ENCODE results near the gene KCNK5. TPM values are rescaled to one million over a fixed set of nuclear protein-coding genes. Genes with fewer than 3 reads are reported as not detected.

The KCNK5 gene
- polyA plus RNA-seq, 3 donors = 8.9 to 12.7 (median 10.7) TPM

DNA sequence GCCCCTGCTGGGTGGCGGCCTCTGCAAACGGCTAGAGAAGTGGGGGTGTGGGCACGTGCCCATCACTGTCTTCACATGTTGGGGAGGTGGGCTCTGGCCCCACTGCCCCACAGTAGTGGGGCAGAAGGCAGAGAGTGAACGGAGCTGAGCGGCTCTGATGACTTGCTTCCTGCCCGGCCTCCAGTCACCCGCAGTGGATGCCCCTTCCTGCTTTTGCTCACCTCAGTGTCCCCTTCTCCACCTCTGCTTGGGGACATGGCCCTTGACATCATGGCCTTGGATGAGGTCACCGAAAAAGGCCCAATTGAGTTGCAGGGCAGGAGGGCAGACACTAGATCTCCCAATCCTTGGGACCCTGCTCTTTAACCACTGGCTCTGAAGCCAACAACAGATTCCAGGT lies 40.1 kb downstream of the KCNK5 start:
- DNase-seq (ENCODE audit: extremely low read depth in 1 of 11, low read depth in 9 of 11, low spot score in 4 of 11) = no peak

DNA sequence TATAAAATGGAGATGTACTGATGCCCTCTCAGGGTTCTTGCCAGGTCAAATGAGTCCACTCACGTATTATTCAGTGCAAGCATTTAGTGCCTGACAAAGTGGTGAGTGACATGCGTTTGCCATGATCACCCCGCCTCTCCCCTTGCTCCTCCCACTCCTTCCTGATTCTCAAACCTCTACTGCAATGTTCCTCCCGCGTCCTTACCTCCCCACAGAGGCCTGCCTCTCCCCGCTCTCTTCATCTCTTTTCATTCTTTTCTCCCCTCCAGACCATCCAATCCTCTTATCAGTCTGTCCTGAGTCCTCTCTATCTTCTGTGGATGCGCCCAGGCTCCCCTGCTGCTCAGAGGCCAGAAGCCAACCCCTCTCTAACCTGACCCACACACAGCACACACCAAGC lies 40.7 kb downstream of the KCNK5 start:
- no peak for DNase-seq (ENCODE audit: extremely low read depth in 1 of 11, low read depth in 9 of 11, low spot score in 4 of 11)

DNA sequence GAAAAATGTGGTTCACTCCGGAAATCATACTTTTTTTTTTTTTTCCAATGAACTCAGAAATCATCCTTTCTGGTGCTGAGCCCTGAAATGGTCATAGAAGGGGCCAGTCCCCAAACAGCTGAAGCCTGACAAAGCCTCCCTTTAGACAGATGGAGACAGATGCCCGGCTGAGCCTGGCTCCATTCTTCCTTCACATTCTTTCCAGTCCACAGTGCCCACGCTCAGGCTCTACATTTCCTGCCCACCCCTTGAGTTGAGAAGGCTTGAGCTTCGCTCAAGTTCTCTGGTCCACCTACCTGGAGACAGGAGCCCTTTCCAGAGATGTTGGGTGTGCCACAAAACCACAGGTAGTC lies 41.2 kb downstream of the KCNK5 start:
- no peak for DNase-seq (ENCODE audit: extremely low read depth in 1 of 11, low read depth in 9 of 11, low spot score in 4 of 11)

DNA sequence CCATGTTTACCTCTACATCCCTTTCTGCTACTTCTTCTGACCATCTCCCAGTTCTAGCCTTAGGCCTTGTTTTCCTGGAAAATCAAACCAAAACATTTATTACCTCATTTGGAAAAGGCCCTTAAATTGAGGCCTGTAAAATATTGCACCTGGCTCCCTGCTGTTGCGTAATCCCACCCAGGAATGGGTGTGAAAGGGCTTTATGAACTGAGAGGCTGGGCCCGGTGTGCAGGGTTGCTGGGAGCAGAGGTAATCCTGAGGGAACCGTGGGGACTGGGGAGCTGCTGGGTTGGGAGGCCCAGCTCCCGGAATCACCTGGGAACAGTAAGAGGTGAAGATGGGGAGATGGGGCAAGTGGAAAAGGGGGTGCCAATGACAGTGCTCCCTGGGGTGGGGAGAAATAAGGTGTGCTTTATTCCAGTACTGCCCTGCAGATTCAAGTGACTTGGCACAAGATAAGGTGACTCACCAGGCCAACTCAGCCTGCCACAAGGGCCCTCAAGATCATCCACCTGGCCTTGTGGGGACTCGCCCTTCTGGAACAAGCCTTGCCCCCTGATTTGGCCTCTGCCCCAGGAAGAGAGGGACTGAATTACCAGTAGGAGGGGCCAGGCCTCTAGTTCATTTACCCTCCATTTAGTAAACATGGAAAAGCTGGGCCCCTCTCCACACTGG lies 44.2 kb downstream of the KCNK5 start:
- DNase-seq (ENCODE audit: extremely low read depth in 1 of 11, low read depth in 9 of 11, low spot score in 4 of 11) = no peak

DNA sequence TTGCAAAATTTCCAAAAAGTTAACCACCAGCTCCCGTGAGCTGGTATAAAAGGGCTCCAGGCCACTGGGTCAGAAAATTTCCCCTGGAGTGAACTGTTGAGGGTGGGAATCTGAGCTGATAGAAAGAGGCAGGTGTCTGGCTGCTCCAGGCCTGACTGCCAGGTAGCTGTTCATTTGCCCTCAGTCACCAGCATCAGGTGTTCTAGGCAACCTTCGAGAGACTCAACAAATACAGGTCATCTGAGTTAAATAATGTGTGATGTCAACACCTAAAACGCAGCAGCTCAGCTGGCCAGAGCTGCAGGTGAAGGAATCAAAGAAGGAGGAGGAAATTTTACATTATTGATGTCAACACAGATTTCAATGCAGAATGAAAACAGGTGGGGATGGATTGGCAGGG lies 46.7 kb downstream of the KCNK5 start:
- no peak for DNase-seq (ENCODE audit: extremely low read depth in 1 of 11, low read depth in 9 of 11, low spot score in 4 of 11)

DNA sequence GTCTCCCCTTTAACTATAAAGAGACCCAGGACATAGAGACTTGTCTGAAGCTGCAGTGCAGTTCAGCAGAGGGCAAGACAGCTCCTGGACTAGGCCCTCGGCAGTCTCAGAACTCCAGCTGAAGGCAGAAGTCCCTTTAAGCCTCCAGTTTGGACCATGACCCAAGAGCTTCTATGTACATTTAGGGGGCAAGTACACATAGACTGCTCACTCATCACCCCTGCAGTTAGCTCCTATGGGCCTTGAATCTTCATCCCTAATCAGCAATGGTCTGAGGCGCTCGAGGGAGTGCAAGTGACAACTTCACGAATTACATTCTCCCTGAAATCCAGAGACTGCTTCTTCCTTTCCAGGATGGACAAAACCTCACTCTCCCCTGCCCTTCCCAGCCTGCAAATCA lies 47.4 kb downstream of the KCNK5 start:
- no peak for DNase-seq (ENCODE audit: extremely low read depth in 1 of 11, low read depth in 9 of 11, low spot score in 4 of 11)

DNA sequence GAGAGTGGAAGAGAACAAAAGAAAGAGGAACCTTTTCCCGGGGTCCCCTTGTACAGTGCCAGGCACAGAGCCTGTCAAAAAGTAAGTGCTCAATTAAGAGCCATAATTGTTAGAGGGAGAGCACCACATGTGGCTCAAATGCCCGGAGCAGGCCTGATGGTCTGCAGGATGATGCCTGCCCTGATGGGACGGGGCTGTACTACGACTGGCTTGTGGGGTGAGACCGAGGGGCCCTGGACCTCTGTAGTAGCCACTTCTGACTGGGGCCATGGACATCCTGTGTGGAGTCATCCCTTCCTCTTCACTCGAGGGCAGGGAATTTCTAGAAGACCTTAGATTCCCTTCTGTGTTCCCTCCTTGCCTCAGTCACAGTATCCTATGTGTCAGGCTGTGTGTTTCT lies 47.9 kb downstream of the KCNK5 start:
- no peak for DNase-seq (ENCODE audit: extremely low read depth in 1 of 11, low read depth in 9 of 11, low spot score in 4 of 11)

DNA sequence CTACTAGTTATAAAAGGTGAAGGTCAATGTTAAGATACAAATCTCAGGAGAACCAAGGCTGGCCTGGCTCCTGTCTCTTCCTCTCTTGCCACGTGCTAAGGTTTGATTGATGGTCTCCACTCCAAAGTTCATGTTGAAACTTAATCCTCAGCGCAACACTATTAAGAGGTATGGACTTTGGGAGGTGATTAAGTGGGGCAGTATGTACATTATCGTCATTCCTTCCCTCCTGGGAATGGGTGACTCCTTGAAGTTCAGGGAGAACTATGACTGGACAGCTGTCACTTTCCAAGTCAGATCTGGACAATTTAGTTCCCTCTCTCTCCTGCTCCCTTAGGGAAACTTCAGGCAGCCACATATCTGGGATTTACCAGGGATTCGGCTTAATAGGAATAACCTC lies 50.5 kb downstream of the KCNK5 start:
- DNase-seq (ENCODE audit: extremely low read depth in 1 of 11, low read depth in 9 of 11, low spot score in 4 of 11) = no peak

DNA sequence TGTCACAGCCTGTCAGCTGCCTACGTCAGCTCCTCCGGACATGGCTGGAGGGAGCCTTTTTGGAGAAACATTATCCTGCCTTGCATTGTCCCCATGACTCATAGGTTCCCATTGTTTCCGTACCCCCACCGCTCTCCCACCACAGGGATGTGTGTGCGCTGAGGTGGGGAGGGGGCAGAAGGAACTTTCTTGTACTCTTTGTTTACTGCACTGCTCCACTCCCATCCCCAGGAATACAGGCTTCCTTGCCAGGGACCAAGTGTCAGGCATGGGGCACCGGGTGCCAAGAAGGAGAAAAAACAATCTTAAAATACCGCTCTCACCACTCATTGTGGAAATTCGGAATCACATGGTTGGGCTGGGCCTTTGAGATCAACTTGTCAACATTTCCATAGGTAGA lies 51.0 kb downstream of the KCNK5 start:
- no peak for DNase-seq (ENCODE audit: extremely low read depth in 1 of 11, low read depth in 9 of 11, low spot score in 4 of 11)

DNA sequence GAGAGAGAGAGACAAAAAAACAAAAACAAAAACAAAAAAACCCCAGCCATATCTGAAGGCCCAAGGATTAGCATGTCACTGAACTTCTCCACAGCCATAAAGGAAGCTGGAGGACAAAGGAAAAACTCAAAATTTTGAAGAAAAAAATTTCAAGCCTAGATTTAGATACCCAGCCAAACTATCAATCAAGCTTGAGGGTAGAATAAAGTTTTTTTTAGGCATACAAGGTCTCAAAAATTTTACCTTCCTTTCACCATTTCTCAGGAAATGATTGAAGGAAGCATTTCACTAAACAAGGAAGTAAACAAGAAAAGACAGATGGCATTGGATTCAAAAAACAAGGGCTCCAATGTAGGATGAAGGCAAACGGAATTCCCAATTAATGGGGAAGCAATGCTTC lies 52.1 kb downstream of the KCNK5 start:
- DNase-seq (ENCODE audit: extremely low read depth in 1 of 11, low read depth in 9 of 11, low spot score in 4 of 11) = no peak

DNA sequence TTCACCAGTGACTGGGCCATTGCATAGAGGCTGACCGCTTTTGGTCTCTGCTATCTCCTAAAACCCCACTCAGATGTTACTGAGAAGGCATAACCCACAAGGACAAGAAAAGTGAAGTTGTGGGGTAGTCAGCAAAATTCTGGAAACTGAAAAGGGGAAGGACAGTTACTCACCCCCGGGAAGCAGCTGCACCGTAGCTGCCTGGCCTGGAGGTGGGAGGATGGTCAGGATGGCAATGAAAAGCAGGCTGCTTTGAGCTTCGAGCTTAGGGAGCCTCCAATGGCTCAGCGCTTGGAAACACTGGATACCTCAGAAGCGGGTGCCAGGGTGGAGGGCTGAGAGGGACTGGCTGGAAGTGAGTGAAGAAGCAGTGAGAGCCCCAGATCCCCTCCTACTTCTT lies 56.0 kb downstream of the KCNK5 start:
- DNase-seq (ENCODE audit: extremely low read depth in 1 of 11, low read depth in 9 of 11, low spot score in 4 of 11) = no peak

DNA sequence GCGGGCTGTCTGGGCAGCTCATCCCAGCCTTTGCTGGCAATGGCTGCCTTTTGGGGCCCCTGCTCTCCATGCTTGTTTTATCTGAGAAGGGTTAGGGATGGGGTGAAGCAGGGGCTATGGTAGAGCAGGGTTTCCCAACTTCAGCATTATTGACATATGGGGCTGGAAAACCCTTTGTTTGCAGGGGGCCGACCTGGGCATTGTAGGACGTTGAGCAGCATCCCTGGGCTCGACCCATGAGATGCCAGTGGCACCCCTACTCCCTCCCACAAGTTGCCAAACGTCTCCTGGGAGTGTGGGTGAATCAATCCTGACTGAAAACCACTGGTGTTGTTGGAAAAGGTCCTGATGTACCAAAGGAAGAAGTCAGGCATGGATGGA lies 56.9 kb downstream of the KCNK5 start:
- DNase-seq (ENCODE audit: extremely low read depth in 1 of 11, low read depth in 9 of 11, low spot score in 4 of 11) = no peak

DNA sequence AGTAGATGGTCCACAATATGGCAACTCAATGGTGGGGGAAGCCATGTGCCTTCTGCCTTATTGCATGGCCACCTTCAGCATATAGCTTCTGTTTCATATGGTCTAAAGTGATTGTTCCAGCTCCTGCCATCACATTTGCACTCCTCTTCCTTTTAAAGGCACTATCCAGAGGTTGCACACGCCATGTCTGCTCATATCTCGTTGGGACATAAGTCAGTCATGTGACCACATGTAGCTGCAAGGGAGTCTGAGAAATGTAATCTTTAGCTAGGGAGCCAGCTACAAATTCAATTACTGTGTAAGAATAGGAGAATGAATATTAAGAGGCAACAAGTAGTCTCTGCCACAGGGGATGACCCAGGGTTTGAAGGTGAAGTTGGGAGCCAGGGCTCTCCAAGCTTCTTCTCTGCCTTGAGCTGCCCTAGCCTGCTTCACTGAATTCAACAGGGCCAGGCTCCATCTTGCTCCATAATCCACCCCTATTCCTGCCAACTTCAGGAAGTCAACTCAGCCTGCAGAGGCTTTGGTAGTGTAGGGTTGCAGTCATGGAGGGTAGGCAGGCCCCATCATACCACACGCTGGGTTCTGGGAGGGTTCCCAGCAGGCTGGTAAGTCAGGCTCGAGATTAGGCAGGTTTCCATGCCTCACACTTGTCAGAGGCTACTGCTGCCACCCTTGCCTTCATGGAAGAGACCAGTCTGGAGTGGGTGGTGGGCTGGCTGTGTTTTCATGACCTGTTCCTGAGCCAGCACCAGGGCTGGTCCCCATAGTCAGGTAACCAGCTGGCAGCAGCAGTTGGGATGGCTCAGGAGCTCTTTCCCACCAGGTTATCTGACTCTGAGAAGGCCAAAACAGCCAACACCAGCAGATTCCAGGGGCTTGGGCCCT lies 57.5 kb downstream of the KCNK5 start:
- no peak for DNase-seq (ENCODE audit: extremely low read depth in 1 of 11, low read depth in 9 of 11, low spot score in 4 of 11)

DNA sequence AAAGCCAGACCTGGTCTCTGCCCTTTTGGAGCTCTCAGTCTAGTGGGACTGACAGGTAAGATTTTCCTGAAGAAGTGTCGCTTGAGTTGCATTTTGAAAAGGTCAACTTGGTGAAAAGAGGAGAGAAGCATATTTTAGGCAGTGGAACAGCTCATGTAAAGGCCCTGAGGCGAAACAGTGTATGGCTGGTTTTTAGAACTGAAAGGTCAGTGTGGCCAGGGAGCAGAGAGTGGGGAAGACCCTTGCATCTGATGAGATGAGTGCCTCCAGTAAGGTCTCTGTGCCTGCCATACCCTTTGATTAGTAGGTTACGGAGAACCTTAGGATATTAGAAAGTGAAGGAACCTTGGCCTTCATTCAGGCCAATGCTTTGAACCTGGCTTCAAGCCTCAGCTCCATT lies 58.4 kb downstream of the KCNK5 start:
- no peak for DNase-seq (ENCODE audit: extremely low read depth in 1 of 11, low read depth in 9 of 11, low spot score in 4 of 11)

DNA sequence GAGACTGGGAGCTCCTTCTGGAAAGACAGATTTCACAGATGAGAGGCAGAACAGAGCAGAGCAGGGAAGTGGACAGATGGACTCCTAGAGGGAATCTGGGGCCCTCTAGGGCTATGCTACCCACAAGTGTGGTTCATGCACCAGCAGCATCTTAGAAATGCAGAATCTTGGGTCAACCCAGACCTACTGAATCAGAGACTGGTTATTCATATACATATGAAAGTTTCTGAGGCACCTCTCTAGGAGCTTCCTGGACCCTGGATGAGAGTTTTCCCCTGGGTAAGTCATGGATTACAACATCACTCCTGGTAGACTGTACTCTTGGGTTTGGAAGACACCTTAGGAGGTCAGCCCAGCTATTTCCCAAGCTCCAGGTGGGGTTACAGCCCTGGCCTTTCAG lies 58.9 kb downstream of the KCNK5 start:
- no peak for DNase-seq (ENCODE audit: extremely low read depth in 1 of 11, low read depth in 9 of 11, low spot score in 4 of 11)

DNA sequence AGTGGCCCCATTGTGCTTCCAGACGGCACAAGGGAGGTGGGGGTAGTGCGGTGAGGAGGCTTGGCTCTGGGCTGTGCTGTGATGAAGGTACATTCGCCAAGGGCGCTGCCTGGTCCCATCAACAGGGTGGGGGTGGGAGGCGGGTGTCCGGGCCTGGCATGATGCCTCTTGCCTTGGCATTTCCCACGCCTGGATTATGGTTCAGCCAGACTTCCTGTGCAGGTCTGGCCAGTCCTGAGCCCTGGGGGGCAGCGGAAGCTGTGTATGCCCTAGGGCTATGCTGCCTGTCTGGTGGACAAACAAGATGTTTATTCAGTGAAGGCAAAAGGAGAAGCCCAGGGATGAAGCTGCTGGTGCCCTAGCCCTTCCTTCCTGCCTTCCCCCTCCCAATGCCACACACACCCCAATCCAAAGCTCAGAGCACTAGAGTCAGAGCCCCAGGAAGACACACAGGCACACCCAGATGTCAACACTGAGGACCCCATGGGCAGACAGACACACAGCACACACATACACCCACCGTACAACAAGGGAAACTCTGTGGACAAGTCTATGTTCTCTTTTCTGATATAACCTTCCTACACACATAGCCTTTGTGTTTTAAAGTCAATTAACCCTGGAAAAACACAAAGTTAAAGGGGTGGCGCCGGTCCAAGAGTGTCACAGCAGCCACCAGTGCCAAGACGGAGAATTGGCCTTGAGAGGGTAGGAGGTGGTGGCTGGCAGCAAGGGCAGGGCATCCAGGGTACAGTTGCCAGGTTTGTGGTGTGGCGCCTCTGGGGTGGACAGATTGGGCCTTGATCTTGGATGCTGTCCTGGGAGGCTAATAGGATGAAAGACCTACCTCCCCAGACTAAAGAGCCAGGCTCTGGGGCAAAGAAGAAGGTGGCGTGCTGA lies 59.6 kb downstream of the KCNK5 start:
- DNase-seq (ENCODE audit: extremely low read depth in 1 of 11, low read depth in 9 of 11, low spot score in 4 of 11) = no peak

DNA sequence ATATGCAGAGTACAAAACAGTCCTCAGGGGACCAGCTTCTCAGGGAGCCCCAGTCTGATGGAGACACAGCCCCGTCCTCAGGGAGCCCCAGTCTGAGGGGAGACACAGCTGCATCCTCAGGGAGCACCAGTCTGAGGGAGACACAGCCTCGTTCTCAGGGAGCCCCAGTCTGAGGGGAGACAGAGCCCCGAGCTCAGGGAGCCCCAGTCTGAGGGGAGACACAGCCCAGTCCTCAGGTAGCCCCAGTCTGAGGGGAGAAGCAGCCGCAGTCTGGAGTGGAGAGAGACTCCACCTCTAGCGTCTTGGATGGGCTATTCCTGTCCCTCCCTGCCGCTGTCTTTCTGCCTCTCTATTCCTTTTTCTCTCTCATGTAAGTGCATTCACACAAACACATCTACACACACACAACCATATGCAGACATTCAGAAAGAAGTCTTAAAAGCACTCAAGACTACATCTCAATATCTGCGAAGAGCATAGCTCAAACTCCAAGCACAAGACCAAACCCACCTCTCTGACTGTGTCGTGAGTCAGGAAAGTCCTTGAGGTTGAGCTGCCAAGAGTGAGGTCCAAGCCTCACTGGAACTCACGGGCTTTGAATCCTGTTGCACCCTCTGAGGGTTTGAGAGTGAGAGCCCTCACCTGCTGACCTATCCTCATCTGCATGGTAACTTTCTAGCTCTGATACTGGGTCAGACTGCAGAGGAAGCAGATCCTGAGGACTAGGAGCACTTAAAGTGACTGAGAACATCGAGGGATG lies 61.2 kb downstream of the KCNK5 start:
- no peak for DNase-seq (ENCODE audit: extremely low read depth in 1 of 11, low read depth in 9 of 11, low spot score in 4 of 11)

DNA sequence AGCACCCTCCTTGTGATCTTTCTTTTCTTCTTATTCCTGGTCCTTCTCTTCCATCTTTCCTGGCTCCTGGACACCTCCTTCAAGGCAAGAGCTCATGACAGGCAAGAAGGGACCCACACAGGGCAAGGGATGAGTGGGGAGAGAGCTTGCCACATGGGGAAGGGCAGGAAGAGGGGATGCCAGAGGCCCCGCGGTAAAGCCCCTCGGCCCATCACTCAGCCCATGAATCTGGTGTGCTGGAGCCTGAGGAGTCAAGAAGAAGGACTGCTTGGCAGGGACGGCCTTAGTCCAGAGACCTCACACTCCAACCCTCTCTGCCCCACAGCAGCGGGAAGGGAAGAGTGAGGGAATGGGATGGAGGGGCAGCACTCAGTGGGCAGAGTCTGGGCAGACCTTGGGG lies 62.0 kb downstream of the KCNK5 start:
- DNase-seq (ENCODE audit: extremely low read depth in 1 of 11, low read depth in 9 of 11, low spot score in 4 of 11) = no peak

DNA sequence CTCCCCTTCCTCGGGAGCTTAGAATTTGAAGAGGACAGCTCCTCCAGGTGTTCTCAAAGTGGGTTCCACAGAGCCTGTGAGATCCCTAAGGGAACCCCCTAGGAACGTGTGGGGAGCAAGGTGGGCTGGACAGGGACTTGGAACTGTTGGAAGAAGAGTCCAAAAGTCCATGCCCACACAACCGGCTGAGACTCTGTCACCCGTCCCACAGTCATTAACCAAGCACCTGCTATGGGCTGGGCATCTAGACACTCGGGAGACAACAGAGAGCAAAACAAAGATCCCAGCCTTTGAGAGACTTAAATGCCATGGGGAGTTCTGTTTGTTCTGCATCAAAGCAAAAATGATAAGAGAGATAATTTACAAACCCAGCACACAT lies 62.4 kb downstream of the KCNK5 start:
- no peak for DNase-seq (ENCODE audit: extremely low read depth in 1 of 11, low read depth in 9 of 11, low spot score in 4 of 11)
